Mesothelial cell of epicardium (in vitro differentiated cells): ENCODE data around the gene THRB. TPM values are rescaled to one million over a fixed set of nuclear protein-coding genes. Genes with fewer than 3 reads are reported as not detected.

ENCODE experiments used
- DNase-seq, 2 experiments: peaks; one replicate each; pipeline ENCODE4 v3.0.0; 2021; ENCODE audit warnings: low spot score in 2 of 2; ENCODE audit not compliant: unreplicated experiment in 2 of 2
- H3K27ac Mint-ChIP-seq: 2 replicates; pipeline ENCODE4 v1.8.0; 2021; ENCODE audit warnings: mixed read lengths
- H3K27me3 Mint-ChIP-seq: 2 replicates; pipeline ENCODE4 v1.8.0; 2021; ENCODE audit warnings: low read depth, mixed read lengths
- H3K36me3 Mint-ChIP-seq: 2 replicates; pipeline ENCODE4 v1.8.0; 2021; ENCODE audit warnings: mixed read lengths
- H3K4me1 Mint-ChIP-seq: 2 replicates; pipeline ENCODE4 v1.8.0; 2021; ENCODE audit warnings: mixed read lengths
- H3K4me3 Mint-ChIP-seq: 2 replicates; pipeline ENCODE4 v1.8.0; 2021; ENCODE audit warnings: mild to moderate bottlenecking, moderate library complexity, mixed read lengths
- H3K9me3 Mint-ChIP-seq: 2 replicates; pipeline ENCODE4 v1.8.0; 2021; ENCODE audit warnings: mixed read lengths
- total RNA-seq: library from RNA; stranded (reverse); gene quantifications from 3 replicates; pipeline ENCODE4 v1.2.1, GENCODE V29; 2021
- TF ChIP-seq, protein P1 (sequence below): fragments of 200-600 bp; sonication (generic); IDR thresholded peaks from one replicate; pipeline ENCODE4 v1.5.0; 2021; ENCODE audit warnings: antibody characterized with exemption; ENCODE audit not compliant: unreplicated experiment

The THRB gene
- total RNA-seq, 1 donor from 2014 or later, result 3.4 TPM

GRCh38 chr3:24435584-24435983 is 59.1 kb downstream of the THRB start:
- DNase-seq, result no peak
- Mint-ChIP-seq H3K4me3 (no peak overlapping the region), H3K27me3 (no peaks in the 10 kb centered on the region), H3K36me3 (no peaks in the 10 kb centered on the region), H3K27ac (no peak overlapping the region), H3K9me3 (peaks cover 2% of the 10 kb centered on the region), H3K4me1 (no peaks in the 10 kb centered on the region)
- TF ChIP-seq, protein P1, sequence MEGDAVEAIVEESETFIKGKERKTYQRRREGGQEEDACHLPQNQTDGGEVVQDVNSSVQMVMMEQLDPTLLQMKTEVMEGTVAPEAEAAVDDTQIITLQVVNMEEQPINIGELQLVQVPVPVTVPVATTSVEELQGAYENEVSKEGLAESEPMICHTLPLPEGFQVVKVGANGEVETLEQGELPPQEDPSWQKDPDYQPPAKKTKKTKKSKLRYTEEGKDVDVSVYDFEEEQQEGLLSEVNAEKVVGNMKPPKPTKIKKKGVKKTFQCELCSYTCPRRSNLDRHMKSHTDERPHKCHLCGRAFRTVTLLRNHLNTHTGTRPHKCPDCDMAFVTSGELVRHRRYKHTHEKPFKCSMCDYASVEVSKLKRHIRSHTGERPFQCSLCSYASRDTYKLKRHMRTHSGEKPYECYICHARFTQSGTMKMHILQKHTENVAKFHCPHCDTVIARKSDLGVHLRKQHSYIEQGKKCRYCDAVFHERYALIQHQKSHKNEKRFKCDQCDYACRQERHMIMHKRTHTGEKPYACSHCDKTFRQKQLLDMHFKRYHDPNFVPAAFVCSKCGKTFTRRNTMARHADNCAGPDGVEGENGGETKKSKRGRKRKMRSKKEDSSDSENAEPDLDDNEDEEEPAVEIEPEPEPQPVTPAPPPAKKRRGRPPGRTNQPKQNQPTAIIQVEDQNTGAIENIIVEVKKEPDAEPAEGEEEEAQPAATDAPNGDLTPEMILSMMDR, result no peak

- Mint-ChIP-seq H3K4me1 (no peaks in the 10 kb centered on the region), H3K27me3 (no peaks in the 10 kb centered on the region), H3K9me3 (peaks cover 11% of the 10 kb centered on the region), H3K27ac (no peak overlapping the region), H3K4me3 (no peak overlapping the region), H3K36me3 (peaks cover 1% of the 10 kb centered on the region)
- DNase-seq, result no peak
- TF ChIP-seq, protein P1, result no peak
Observed at GRCh38 chr3:24434651-24435050, 60.0 kb downstream of the THRB start.

DNA sequence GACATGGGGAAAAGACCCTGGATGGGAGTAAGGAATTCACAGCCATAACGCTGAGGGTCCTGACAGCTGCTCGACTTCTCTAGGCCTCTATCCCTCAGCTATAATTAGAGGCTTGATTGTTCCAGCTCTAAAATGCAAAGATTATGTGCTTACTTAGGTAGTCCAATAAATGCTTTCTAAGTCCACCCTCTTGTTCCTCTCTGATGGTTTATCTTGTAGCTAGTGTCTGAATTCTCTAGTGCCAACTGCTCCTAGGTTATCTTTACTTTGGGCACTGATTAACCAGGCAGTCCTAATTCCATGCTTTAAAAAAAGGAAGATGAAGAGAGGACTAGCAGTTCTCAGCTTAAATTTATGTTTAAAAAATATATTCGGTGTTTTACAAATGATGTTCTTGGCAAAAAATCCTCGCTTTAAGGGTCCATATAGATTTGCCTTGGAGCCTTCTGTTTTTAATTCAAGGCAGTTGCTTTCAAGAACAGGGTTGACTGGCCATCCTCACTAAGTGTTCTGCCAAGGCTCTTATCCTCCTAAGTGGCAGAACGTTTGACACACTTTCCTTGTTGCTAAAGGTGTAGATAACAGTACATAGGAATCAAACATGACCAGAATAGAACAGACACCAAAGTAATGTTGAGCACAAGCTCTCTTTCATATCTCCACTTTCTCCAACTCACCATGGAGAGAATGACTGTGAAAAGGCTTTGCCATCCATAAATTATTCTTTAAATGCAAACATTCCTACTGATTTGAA is 60.6 kb downstream of the THRB start:
- Mint-ChIP-seq H3K4me3 (no peak overlapping the region), H3K36me3 (peaks cover 1% of the 10 kb centered on the region), H3K27me3 (no peaks in the 10 kb centered on the region), H3K4me1 (no peaks in the 10 kb centered on the region), H3K9me3 (peaks cover 16% of the 10 kb centered on the region), H3K27ac (no peak overlapping the region)
- no peak for DNase-seq
- TF ChIP-seq, protein P1, result no peak

GRCh38 chr3:24432989-24433388 is 61.7 kb downstream of the THRB start:
- peaks cover 16% of the 10 kb centered on the region for H3K9me3 Mint-ChIP-seq
- no peaks in the 10 kb centered on the region for H3K4me1 Mint-ChIP-seq
- no peak overlapping the region for H3K4me3 Mint-ChIP-seq
- no peak overlapping the region for H3K27ac Mint-ChIP-seq
- DNase-seq, result no peak
- no peaks in the 10 kb centered on the region for H3K27me3 Mint-ChIP-seq
- TF ChIP-seq, protein P1, result no peak
- peaks cover 1% of the 10 kb centered on the region for H3K36me3 Mint-ChIP-seq

DNA sequence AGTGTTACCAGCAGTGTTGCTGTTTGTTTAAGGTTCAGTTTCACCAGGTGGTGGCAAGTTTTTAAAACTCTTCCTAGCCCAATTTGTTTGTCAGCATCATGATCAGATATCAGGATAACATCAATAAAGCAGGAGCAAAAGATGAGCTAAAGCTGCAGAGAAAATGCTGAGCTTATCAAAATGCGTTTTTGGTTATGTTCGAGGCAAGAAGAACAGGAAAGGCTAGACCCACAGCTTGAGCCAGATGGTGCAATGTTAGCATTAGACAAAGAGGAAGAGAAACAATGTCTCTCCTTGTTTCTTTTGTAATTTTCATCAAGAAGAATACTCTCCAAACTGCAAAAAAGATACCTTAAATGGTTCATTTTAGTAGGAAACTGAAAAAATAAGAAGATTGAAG is 66.2 kb downstream of the THRB start:
- no peak overlapping the region for H3K27ac Mint-ChIP-seq
- H3K4me3 Mint-ChIP-seq, result no peak overlapping the region
- H3K4me1 Mint-ChIP-seq, result no peaks in the 10 kb centered on the region
- TF ChIP-seq, protein P1, result no peak
- no peak for DNase-seq
- H3K36me3 Mint-ChIP-seq, result peaks cover 1% of the 10 kb centered on the region
- H3K9me3 Mint-ChIP-seq, result peaks cover 16% of the 10 kb centered on the region
- H3K27me3 Mint-ChIP-seq, result no peaks in the 10 kb centered on the region
